B cell (primary cell): Measurements from ENCODE around the gene FYN. TPM values are rescaled to one million over a fixed set of nuclear protein-coding genes. Genes with fewer than 3 reads are reported as not detected.

Experiments used
- ATAC-seq: fragments of 200-7000 bp; cut with Tn5 transposase; one replicate; pipeline ENCODE4 v1.10.0; 2021; ENCODE audit warnings: low read depth, mild to moderate bottlenecking, moderate number of reproducible peaks, moderate library complexity
- CTCF ChIA-PET: fragments of 350-600 bp; sonication (Branson Sonifier 250); formaldehyde crosslinking; loops from one replicate; lab custom pipeline; 2021; ENCODE audit warnings: antibody characterized with exemption, inconsistent platforms; lab: Charles Lee
- POLR2A ChIA-PET: fragments of 350-600 bp; sonication (Branson Sonifier 250); formaldehyde crosslinking; loops from one replicate; lab custom pipeline; 2021; ENCODE audit warnings: antibody characterized with exemption; lab: Charles Lee
- DNase-seq: peaks from one replicate; pipeline ENCODE4 v3.0.0; 2013
- H2AFZ ChIP-seq: 2 replicates; pipeline ENCODE4 v1.6.1; 2012; ENCODE audit warnings: mild to moderate bottlenecking, low read depth, low read length; ENCODE audit not compliant: insufficient read depth, poor library complexity, severe bottlenecking
- H3K27ac ChIP-seq, 2 donors: 1 replicate in 1 of 2; 2 replicates in 1 of 2; pipeline ENCODE4 v1.5.1; 2012 to 2013; ENCODE audit warnings: low read length in 2 of 2, mild to moderate bottlenecking in 2 of 2, moderate library complexity in 1 of 2
- H3K27me3 ChIP-seq, 4 experiments: fragments of 200-600 bp in 1 of 4; sonication (generic) in 1 of 4; replicated peaks in 1 of 4; 1 replicate in 2 of 4; 2 replicates in 2 of 4; pipeline versions ENCODE4 v1.6.1 to v1.7.0; 2013 to 2016; ENCODE audit warnings: low read length in 3 of 4, mild to moderate bottlenecking in 2 of 4, mixed read lengths in 1 of 4, moderate library complexity in 1 of 4; ENCODE audit not compliant: insufficient read depth in 4 of 4, control insufficient read depth in 3 of 4; ENCODE audit errors: control extremely low read depth in 1 of 4
- H3K36me3 ChIP-seq, 2 experiments: replicated peaks in 1 of 2; 1 replicate in 1 of 2; 2 replicates in 1 of 2; pipeline versions ENCODE4 v1.6.1 to v1.7.1; 2013; ENCODE audit warnings: low read length in 1 of 2; ENCODE audit not compliant: insufficient read depth in 2 of 2, control insufficient read depth in 1 of 2; ENCODE audit errors: control extremely low read depth in 1 of 2, extremely low read depth in 1 of 2
- H3K4me1 ChIP-seq, 2 donors: fragments of 200-600 bp in 1 of 2; sonication (generic) in 1 of 2; 1 replicate in 1 of 2; 2 replicates in 1 of 2; pipeline versions ENCODE4 v1.5.1 to v1.6.1; 2013 to 2017; ENCODE audit warnings: low read length in 2 of 2; ENCODE audit not compliant: control insufficient read depth in 2 of 2, insufficient read depth in 2 of 2
- H3K4me2 ChIP-seq: replicated peaks from 2 replicates; pipeline ENCODE3; 2012; ENCODE audit warnings: mild to moderate bottlenecking, low read depth, low read length; ENCODE audit not compliant: poor library complexity, severe bottlenecking
- H3K4me3 ChIP-seq, 5 experiments: fragments of 200-600 bp in 1 of 5; sonication (generic) in 1 of 5; 1 replicate in 3 of 5; 2 replicates in 2 of 5; pipeline versions ENCODE4 v1.5.1 to v1.7.0; 2011 to 2016; ENCODE audit warnings: low read length in 4 of 5, mild to moderate bottlenecking in 4 of 5, low read depth in 2 of 5, control low read depth in 1 of 5, moderate library complexity in 1 of 5; ENCODE audit not compliant: insufficient read depth in 1 of 5; ENCODE audit errors: control extremely low read depth in 1 of 5, extremely low read depth in 1 of 5
- H3K79me2 ChIP-seq: fragments of 200-600 bp; sonication (generic); one replicate; pipeline ENCODE4 v1.6.0; 2016; ENCODE audit warnings: low read length; ENCODE audit not compliant: control insufficient read depth, insufficient read depth
- H3K9ac ChIP-seq: fragments of 200-600 bp; sonication (generic); 2 replicates; pipeline ENCODE4 v1.6.1; 2017; ENCODE audit warnings: mild to moderate bottlenecking, low read length, moderate library complexity
- H3K9me3 ChIP-seq, 3 donors: one replicate each; pipeline versions ENCODE4 v1.6.1 to v1.7.1; 2013; ENCODE audit warnings: low read length in 2 of 3; ENCODE audit not compliant: control insufficient read depth in 2 of 3, insufficient read depth in 1 of 3; ENCODE audit errors: control extremely low read depth in 1 of 3
- H4K20me1 ChIP-seq: 2 replicates; pipeline ENCODE4 v1.6.0; 2012; ENCODE audit warnings: mild to moderate bottlenecking, low read length; ENCODE audit not compliant: insufficient read depth, control insufficient read depth, poor library complexity, severe bottlenecking
- H3K27ac Mint-ChIP-seq: one replicate; pipeline ENCODE4 v1.8.0; 2021; ENCODE audit warnings: mixed read lengths
- H3K27me3 Mint-ChIP-seq: one replicate; pipeline ENCODE4 v1.8.0; 2021; ENCODE audit warnings: mixed read lengths
- H3K4me1 Mint-ChIP-seq: one replicate; pipeline ENCODE4 v1.8.0; 2021; ENCODE audit warnings: mixed read lengths
- H3K4me3 Mint-ChIP-seq: one replicate; pipeline ENCODE4 v1.8.0; 2021; ENCODE audit warnings: mixed read lengths
- H3K9me3 Mint-ChIP-seq: one replicate; pipeline ENCODE4 v1.8.0; 2022; ENCODE audit warnings: mixed read lengths; ENCODE audit not compliant: insufficient read depth
- CTCF ChIP-seq: fragments of 200-600 bp; IDR thresholded peaks from one replicate; pipeline ENCODE4 v1.8.0; 2022; ENCODE audit warnings: antibody characterized with exemption, mild to moderate bottlenecking
- EZH2 ChIP-seq: IDR thresholded peaks from 2 replicates; pipeline ENCODE4 v1.6.1; 2012; ENCODE audit warnings: borderline replicate concordance, low read depth, mild to moderate bottlenecking, moderate library complexity, low read length; ENCODE audit not compliant: insufficient read depth, poor library complexity, severe bottlenecking
- WGBS: methylation state at CpG from one replicate; pipeline ENCODE4 v1.1.5; 2013; ENCODE audit warnings: missing lambda C conversion rate; ENCODE audit not compliant: insufficient coverage; 5-methylcytosine and 5-hydroxymethylcytosine counted together
- intact Hi-C: fragments of 100-400 bp; cut with micrococcal nuclease; formaldehyde crosslinking; loops from one replicate; pipeline ENCODE4 v1.10.0; 2022
- polyA plus RNA-seq: library from polyadenylated mRNA; depleted of rRNA; stranded (reverse); fragments of >200 nt; gene quantifications from 2 replicates; pipeline ENCODE4 v1.2.3, GENCODE V29; 2012
- total RNA-seq, 2 donors: library from RNA; stranded (reverse); fragments of 120-200 nt in 1 of 2; gene quantifications; 1 replicate in 1 of 2; 2 replicates in 1 of 2; pipeline versions ENCODE4 v1.2.3 to v1.2.4, GENCODE V29; 2013 to 2022

FYN gene
- total and polyA plus RNA-seq, 2 donors (not counting 1 experiment from before 2014, with no cell fraction given): 54.1 to 94.0 TPM

GRCh38 chr6:111912904-111913303, 39.7 kb upstream of the FYN start:
- ChIA-PET POLR2A (no interaction called here), CTCF (no interaction called here)
- Histone ChIP-seq H3K4me3 (no peak overlapping the region), H4K20me1 (no peaks in the 10 kb centered on the region), H3K4me1 (no peaks in the 10 kb centered on the region), H2AFZ (no peak overlapping the region), H3K9me3 (no peaks in the 10 kb centered on the region), H3K27me3 (no peaks in the 10 kb centered on the region), H3K36me3 (no peaks in the 10 kb centered on the region), H3K9ac (no peak overlapping the region), H3K4me2 (no peak overlapping the region), H3K79me2 (no peaks in the 10 kb centered on the region), H3K27ac (no peak overlapping the region)
- DNase-seq (no peak), ATAC-seq (no peak)
- no peaks in the 10 kb centered on the region for H3K9me3 Mint-ChIP-seq
- TF ChIP-seq CTCF (no peak), EZH2 (no peak)
- WGBS: no CpG with 5 or more reads among the region's 2 CpGs
- H3K4me1 Mint-ChIP-seq: no peaks in the 10 kb centered on the region
- H3K4me3 Mint-ChIP-seq: no peak overlapping the region
- intact Hi-C loops: no loop called here
- peaks cover 5% of the 10 kb centered on the region for H3K27me3 Mint-ChIP-seq
- no peak overlapping the region for H3K27ac Mint-ChIP-seq

- Histone ChIP-seq H3K27me3 (no peaks in the 10 kb centered on the region), H3K9ac (no peak overlapping the region), H3K79me2 (no peaks in the 10 kb centered on the region), H3K9me3 (no peaks in the 10 kb centered on the region), H3K4me3 (no peak overlapping the region), H4K20me1 (no peaks in the 10 kb centered on the region), H3K27ac (no peak overlapping the region), H3K4me2 (no peak overlapping the region), H2AFZ (no peak overlapping the region), H3K4me1 (no peaks in the 10 kb centered on the region), H3K36me3 (no peaks in the 10 kb centered on the region)
- H3K9me3 Mint-ChIP-seq: no peaks in the 10 kb centered on the region
- ATAC-seq (no peak), DNase-seq (no peak)
- 75% methylated on average over 6 of the region's 7 CpGs for WGBS
- TF ChIP-seq CTCF (no peak), EZH2 (no peak)
- intact Hi-C loops: no loop called here
- no peak overlapping the region for H3K27ac Mint-ChIP-seq
- H3K27me3 Mint-ChIP-seq: peaks cover 5% of the 10 kb centered on the region
- ChIA-PET POLR2A (no interaction called here), CTCF (interaction anchor here (1.2 kb wide), 1 partner anchor 202 kb away, joined by 3 read pairs; no protein-coding TSS in a partner anchor)
- no peak overlapping the region for H3K4me3 Mint-ChIP-seq
- no peaks in the 10 kb centered on the region for H3K4me1 Mint-ChIP-seq
Measured at GRCh38 chr6:111911428-111911827, 38.2 kb upstream of the FYN start.
